ENCODE measurements around the gene CTSD. TPM values are rescaled to one million over a fixed set of nuclear protein-coding genes. Genes with fewer than 3 reads are reported as not detected.

CTSD gene
- polyA plus RNA-seq, 1 donor, result 80.6 TPM

Other genes starting within 250 kb of the CTSD start
- 37.3 TPM for gene DUSP8, start 191.7 kb downstream of the CTSD start, polyA plus RNA-seq (ENCODE audit: insufficient read length)
- gene KRTAP5-1, start 178.6 kb downstream of the CTSD start, polyA plus RNA-seq (ENCODE audit: insufficient read length), result 2.5 TPM
- 0.38 TPM for gene KRTAP5-2, start 165.6 kb downstream of the CTSD start, polyA plus RNA-seq (ENCODE audit: insufficient read length)
- gene KRTAP5-3, start 155.5 kb downstream of the CTSD start, polyA plus RNA-seq (ENCODE audit: insufficient read length), result not detected
- not detected for gene KRTAP5-4, start 141.8 kb downstream of the CTSD start, polyA plus RNA-seq (ENCODE audit: insufficient read length)
- gene KRTAP5-5, start 134.2 kb downstream of the CTSD start, polyA plus RNA-seq (ENCODE audit: insufficient read length), result not detected
- gene KRTAP5-6, start 66.7 kb downstream of the CTSD start, polyA plus RNA-seq (ENCODE audit: insufficient read length), result 0.71 TPM
- gene IFITM10, start 13.3 kb downstream of the CTSD start, polyA plus RNA-seq (ENCODE audit: insufficient read length), result 0.81 TPM
- 0.54 TPM for gene SYT8, start 71.1 kb upstream of the CTSD start, polyA plus RNA-seq (ENCODE audit: insufficient read length)
- gene TNNI2, start 75.1 kb upstream of the CTSD start, polyA plus RNA-seq (ENCODE audit: insufficient read length), result 3,886 TPM
- gene LSP1, start 89.2 kb upstream of the CTSD start, polyA plus RNA-seq (ENCODE audit: insufficient read length), result 54.4 TPM
- gene PRR33, start 128.0 kb upstream of the CTSD start, polyA plus RNA-seq (ENCODE audit: insufficient read length), result 6.3 TPM
- 9,432 TPM for gene TNNT3, start 155.8 kb upstream of the CTSD start, polyA plus RNA-seq (ENCODE audit: insufficient read length)
- gene MRPL23, start 183.4 kb upstream of the CTSD start, polyA plus RNA-seq (ENCODE audit: insufficient read length), result 78.4 TPM
- 12,528 TPM for gene H19, start 233.9 kb upstream of the CTSD start, polyA plus RNA-seq (ENCODE audit: insufficient read length)

Data from forelimb muscle (tissue), 1 donor.